Activated CD8-positive, alpha-beta memory T cell treated with anti-CD3 and anti-CD28 coated beads, Interleukin-2, amount 50 U/mL, for 1 hour (primary cell): ENCODE results near the gene FBXW11.
"Not testable (repeated sequence)": the region's sequence is repeated elsewhere in the genome, so short reads cannot be mapped to it uniquely, and the experiment has no call there.

Experiments used
- DNase-seq: peaks from one replicate; pipeline ENCODE4 v3.0.0-alpha.2; 2020; ENCODE audit errors: extremely low read depth

FBXW11 gene

GRCh38 chr5:171913987-171914273 lies 92.5 kb downstream of the FBXW11 start:
- no peak for DNase-seq

DNA sequence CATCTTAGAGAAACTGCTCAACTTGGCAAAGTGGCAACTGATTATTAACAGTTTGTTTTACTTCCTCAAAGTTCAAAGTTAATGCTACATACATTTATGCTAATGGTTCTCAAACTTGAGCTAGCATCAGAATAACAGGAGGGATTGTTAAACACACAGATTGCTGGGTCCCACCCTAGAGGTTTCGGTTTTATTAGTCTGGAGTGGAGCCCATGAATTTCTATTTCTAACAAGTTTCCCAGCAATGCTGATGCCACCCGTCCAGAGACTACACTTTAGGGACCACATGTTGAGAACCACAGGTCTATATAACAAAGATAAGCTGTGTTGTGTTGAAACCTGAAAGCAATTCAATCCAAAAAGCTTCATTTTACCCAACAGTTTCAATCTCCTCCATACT lies 95.3 kb downstream of the FBXW11 start:
- no peak for DNase-seq

- DNase-seq, result no peak
Observed at GRCh38 chr5:171908638-171909037, 97.8 kb downstream of the FBXW11 start.

DNA sequence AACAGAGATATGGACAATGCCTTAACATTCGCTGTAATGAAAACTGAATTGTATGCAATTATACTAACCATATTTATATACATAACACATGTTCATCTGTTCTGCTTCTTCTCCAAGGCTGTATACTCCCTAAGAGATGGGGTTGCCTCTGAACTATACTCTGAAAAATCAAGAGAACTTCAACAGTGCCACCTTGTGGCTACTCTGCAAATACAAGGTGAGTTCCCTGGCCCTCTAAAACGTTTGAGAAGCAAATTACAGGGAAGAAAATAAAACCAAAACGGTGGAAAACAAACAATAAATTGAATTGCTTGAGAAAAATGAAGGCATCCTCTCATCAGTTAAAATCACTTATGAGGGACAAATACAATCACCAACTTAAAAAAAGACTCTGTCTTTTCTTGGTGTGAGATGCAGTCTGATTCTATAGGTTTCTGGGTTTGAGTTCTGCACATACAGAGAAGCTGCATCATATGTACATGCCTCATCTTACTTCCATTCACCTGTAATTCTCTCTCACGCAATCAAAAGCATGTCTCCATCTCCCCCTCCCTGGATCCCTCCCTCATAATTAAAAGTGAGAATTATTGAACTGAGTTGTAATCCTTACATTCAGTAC lies 98.6 kb downstream of the FBXW11 start:
- DNase-seq, result peak; percentile 5

DNA sequence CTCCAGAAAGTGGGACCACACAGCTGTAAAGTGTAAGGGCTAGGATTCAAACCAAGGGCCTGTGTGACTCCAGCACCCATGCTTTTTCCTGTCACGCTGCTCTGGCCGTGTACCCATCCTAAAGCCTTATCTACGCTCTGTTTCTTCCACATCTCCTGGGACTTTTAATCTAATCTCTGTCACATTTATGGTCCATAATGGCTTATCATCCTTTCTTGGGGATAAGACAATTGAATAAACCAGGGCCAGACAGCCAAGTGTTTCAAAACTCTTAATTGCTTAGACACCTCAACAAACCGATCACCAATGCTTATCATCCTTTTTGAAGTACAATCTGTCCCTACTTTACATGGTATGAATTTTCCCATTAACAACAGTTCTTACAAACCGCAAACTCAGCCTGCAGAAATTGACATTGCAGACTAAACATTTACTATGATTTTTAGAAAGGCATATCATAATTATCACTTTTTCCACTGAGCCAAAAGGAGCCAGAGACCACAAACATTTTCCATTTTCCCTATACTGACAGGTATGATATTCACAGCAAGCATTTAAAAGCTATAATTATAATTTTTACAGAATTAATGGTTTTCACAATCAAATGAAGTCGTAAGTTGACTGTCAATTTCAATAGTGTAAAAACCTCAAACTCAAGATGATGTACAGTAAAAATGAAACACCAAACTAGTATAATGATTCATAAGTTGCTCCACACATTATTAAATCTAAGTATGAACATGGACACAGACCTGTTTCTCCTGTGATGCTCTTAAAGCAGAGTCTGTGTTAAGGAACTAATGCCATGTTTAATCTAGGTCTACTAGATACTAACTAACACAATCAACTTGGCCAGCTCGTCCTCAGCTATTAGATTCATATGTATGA lies 99.5 kb downstream of the FBXW11 start:
- DNase-seq, result no peak

DNA sequence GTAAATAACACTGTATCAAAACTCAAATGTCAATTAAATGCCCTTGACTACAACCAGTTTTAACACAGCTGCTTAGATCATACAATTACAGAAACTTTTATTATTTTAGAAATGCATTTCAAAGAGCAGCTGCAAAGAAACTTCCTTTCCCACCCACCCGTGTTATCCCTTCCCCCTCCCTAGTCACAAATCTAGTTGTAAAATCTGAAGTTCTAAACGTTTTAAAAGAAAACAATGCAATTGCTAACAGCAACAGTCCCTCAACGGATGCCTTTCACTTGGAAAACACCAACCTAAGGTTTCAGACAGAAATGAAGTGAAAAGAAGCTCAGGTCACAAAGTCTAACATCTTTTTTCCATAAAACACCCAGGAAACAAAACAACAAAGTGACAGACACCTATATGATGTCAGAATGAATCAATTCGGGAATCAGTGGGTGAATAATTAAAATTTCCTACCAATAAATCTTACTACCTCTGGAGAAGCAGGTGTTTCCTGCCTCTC lies 100.3 kb downstream of the FBXW11 start:
- DNase-seq, result no peak

- DNase-seq, result no peak
Observed at GRCh38 chr5:171904886-171905285, 101.6 kb downstream of the FBXW11 start.

DNA sequence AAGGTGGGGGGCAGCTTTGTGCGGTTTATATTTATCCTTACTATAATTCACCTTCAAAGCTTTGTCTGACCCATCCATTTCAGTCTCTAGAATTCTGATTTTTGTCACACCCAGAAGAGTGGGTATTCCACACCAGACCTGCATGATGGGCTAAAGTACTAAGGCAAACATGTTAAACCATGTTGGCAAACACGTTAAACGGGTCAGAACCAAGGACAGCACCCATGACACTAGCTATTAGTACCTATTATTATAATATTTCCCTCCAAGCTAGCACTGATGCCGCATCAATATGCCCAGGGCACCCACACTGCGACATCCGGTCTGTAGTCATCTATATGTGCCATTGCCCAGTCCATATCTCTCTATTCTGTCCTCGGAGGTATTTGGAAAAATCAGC lies 104.7 kb downstream of the FBXW11 start:
- DNase-seq, result no peak

GRCh38 chr5:171899792-171900191 lies 106.6 kb downstream of the FBXW11 start:
- no peak for DNase-seq

- DNase-seq, result no peak
Observed at GRCh38 chr5:171898879-171899278, 107.6 kb downstream of the FBXW11 start.

- DNase-seq, result no peak
Observed at GRCh38 chr5:171898386-171898785, 108.1 kb downstream of the FBXW11 start.

DNA sequence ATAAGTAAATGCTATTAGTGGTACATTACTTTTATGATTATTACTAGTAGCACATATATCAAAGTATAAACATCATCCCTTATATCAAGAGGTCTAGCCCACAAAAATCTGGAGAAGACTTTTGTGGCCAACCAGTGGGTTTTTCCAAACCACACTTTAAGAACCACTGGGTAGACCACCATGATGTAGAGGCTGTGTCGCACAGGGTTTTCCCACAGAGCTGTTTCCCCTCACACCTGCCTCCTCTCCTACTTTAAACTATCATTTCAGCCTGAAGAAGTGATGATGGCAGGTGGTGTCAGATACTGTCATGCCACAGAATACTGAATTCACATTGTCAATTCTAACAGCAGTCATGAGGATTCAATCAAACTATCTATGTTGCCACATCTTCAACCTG lies 109.2 kb downstream of the FBXW11 start:
- no peak for DNase-seq

- DNase-seq, result no peak
Observed at GRCh38 chr5:171895081-171895480, 111.4 kb downstream of the FBXW11 start.

GRCh38 chr5:171893290-171893886 lies 113.0 kb downstream of the FBXW11 start:
- DNase-seq, result no peak

DNA sequence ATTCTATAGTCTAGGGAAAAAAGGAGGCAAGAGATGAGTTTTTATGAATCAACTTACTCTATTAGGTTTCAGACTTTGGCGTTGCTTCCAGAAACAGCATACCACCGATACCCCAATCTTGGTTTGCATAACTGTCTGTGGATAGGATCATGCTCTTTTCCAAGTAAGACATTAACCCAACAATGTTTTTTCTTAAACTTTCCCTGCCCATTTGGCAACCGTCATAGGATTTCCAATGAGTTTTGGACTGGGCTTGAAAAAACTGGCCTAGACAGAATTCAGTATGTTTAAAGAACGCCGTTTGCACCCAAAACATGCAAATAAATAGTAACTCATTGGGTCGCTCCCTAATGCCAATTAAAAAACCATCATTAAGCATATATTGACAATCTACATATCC lies 114.8 kb downstream of the FBXW11 start:
- DNase-seq, result no peak

GRCh38 chr5:171891150-171891549 lies 115.3 kb downstream of the FBXW11 start:
- DNase-seq, result no peak

DNA sequence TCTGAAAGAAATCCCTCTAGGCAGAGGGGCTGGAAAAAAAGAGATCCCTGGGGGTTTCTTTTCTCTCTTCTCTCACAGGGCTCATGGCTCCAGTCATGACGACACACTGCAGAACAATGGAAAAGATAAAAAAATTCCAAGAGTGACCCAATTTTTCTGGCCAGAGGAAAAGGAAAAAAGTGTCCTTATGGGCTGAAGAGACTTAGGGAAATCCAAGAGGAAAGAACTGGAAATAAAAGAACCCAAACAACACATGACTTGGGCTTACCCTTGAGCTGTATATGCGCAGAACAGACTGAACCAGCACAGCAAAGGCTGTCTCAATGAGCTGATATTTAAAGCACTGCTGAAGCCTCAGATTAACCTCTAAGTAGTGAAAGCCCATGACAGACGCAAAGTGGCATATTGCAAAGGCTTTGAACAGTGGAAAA lies 118.4 kb downstream of the FBXW11 start:
- DNase-seq, result no peak

GRCh38 chr5:171886037-171886436 lies 120.4 kb downstream of the FBXW11 start:
- DNase-seq, result not testable (repeated sequence)

GRCh38 chr5:171882118-171882517 lies 124.3 kb downstream of the FBXW11 start:
- no peak for DNase-seq

DNA sequence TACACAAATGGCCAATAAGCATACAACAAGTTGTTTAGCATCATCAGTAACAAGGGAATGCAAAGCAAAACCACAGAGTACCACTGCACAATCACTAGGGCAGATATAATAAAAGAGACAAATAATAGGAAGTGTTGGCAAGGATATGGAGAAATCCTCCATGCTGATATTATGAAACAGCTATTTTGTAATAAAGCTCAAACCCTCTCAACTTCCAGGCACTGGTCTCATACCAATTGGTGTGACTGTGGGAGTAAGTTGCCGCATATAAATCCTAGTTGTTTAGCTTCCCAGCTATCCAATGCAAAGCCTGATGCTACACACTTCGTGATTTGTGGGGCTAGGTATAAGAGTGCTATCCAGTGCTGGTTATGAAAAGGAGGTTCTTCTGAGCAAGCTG lies 132.2 kb downstream of the FBXW11 start:
- DNase-seq, result no peak

GRCh38 chr5:171872666-171873065 lies 133.8 kb downstream of the FBXW11 start:
- no peak for DNase-seq

- no peak for DNase-seq
Observed at GRCh38 chr5:171871711-171872110, 134.7 kb downstream of the FBXW11 start.

DNA sequence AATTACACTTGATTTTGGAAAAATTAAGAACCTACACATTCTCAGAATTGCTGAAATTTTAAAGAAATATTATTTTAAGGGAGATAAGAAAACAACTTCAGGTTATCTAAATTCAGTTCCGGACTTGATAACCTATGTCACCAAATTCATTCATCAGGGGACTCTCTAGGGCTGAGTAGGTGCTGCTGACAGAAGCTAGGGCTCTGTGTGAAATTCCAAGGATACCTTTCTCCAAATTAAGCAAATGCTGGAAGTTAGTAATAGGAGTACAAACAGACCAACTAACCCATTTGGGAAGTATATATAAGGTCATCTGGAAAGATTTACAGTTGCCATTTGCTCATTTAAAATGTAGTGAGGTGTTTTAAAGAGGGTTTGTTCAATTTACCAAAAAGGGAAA lies 136.5 kb downstream of the FBXW11 start:
- no peak for DNase-seq
